Measurements from ENCODE around the gene IFRD1.
"Not testable (repeated sequence)": the region's sequence is repeated elsewhere in the genome, so short reads cannot be mapped to it uniquely, and the experiment has no call there.

The IFRD1 gene

GRCh38 chr7:112444505-112444904 is 5.8 kb upstream of the IFRD1 start:
- no peak for DNase-seq (ENCODE audit: low spot score)

- DNase-seq (ENCODE audit: low spot score) = no peak
These were observed 3.8 kb upstream of the IFRD1 start for GRCh38 chr7:112446431-112446830.

- no peak for DNase-seq (ENCODE audit: low spot score)
These were observed 2.9 kb upstream of the IFRD1 start for GRCh38 chr7:112447406-112447805.

GRCh38 chr7:112448381-112448780 is 1.9 kb upstream of the IFRD1 start:
- DNase-seq (ENCODE audit: low spot score) = no peak

GRCh38 chr7:112448891-112449290 is 1.4 kb upstream of the IFRD1 start:
- no peak for DNase-seq (ENCODE audit: low spot score)

GRCh38 chr7:112449353-112449752 is 907 bp upstream of the IFRD1 start:
- DNase-seq (ENCODE audit: low spot score) = peak; percentile 21

GRCh38 chr7:112450807-112451761 is 824 bp downstream of the IFRD1 start:
- DNase-seq (ENCODE audit: low spot score) = peak; percentile 93

- DNase-seq (ENCODE audit: low spot score) = peak; percentile 22
These were observed 2.0 kb downstream of the IFRD1 start for GRCh38 chr7:112452102-112452888.

- DNase-seq (ENCODE audit: low spot score) = no peak
These were observed 3.4 kb downstream of the IFRD1 start for GRCh38 chr7:112453505-112454171.

- DNase-seq (ENCODE audit: low spot score) = not testable (repeated sequence)
These were observed 3.9 kb downstream of the IFRD1 start for GRCh38 chr7:112454191-112454590.

- DNase-seq (ENCODE audit: low spot score) = no peak
These were observed 9.4 kb downstream of the IFRD1 start for GRCh38 chr7:112459645-112460044.

- DNase-seq (ENCODE audit: low spot score) = no peak
These were observed 12.0 kb downstream of the IFRD1 start for GRCh38 chr7:112462236-112462635.

GRCh38 chr7:112467867-112468266 is 17.6 kb downstream of the IFRD1 start:
- no peak for DNase-seq (ENCODE audit: low spot score)

GRCh38 chr7:112470194-112470593 is 19.9 kb downstream of the IFRD1 start:
- no peak for DNase-seq (ENCODE audit: low spot score)

GRCh38 chr7:112476390-112477052 is 26.3 kb downstream of the IFRD1 start:
- DNase-seq (ENCODE audit: low spot score) = no peak

GRCh38 chr7:112481121-112481736 is 31.0 kb downstream of the IFRD1 start:
- DNase-seq (ENCODE audit: low spot score) = no peak

GRCh38 chr7:112481833-112482670 is 31.8 kb downstream of the IFRD1 start:
- DNase-seq (ENCODE audit: low spot score) = no peak

GRCh38 chr7:112484671-112485167 is 34.5 kb downstream of the IFRD1 start:
- no peak for DNase-seq (ENCODE audit: low spot score)

- no peak for DNase-seq (ENCODE audit: low spot score)
These were observed 35.5 kb downstream of the IFRD1 start for GRCh38 chr7:112485766-112486165.
